ENCODE measurements around the gene RMND5A.

DNA sequence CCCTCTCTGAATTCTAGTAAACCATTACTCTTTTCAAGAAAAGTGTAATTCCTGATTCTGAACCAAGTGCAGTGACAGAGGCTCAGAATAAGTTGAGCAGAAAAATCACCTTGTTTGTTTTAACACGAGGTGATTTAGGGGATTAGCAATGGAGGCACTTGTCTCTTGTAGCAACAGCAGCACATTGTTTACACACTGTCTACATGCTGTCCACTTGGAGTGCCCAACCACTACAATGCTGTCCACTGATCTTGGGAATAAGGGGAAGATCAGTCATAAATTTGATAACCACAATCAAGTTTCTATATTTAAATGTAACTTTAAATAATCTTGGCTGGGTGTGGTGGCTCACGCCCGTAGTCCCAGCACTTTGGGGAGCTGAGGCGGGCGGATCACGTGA, 13.9 kb upstream of the RMND5A start:
- TF ChIP-seq, protein P1, sequence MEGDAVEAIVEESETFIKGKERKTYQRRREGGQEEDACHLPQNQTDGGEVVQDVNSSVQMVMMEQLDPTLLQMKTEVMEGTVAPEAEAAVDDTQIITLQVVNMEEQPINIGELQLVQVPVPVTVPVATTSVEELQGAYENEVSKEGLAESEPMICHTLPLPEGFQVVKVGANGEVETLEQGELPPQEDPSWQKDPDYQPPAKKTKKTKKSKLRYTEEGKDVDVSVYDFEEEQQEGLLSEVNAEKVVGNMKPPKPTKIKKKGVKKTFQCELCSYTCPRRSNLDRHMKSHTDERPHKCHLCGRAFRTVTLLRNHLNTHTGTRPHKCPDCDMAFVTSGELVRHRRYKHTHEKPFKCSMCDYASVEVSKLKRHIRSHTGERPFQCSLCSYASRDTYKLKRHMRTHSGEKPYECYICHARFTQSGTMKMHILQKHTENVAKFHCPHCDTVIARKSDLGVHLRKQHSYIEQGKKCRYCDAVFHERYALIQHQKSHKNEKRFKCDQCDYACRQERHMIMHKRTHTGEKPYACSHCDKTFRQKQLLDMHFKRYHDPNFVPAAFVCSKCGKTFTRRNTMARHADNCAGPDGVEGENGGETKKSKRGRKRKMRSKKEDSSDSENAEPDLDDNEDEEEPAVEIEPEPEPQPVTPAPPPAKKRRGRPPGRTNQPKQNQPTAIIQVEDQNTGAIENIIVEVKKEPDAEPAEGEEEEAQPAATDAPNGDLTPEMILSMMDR (IDR thresholded peaks at IDR 0.05), result no peak
- no peak for TF ChIP-seq POLR2A (IDR thresholded peaks at IDR 0.05)
